HL-60/S4 (cell line): ENCODE measurements around the gene PLG.
"Not testable (repeated sequence)": the region's sequence is repeated elsewhere in the genome, so short reads cannot be mapped to it uniquely, and the experiment has no call there.

ENCODE experiments used
- in situ Hi-C: fragments of 300-500 bp; cut with MboI; formaldehyde crosslinking; loops from 2 replicates; pipeline ENCODE4 v1.14.3; 2022; ENCODE audit warnings: low sequenced_read_pairs

Gene PLG

GRCh38 chr6:160768101-160768500, 66.1 kb downstream of the PLG start:
- in situ Hi-C loops, result no loop called here

GRCh38 chr6:160774399-160774798, 72.4 kb downstream of the PLG start:
- in situ Hi-C loops, result no loop called here

GRCh38 chr6:160775792-160776580, 73.9 kb downstream of the PLG start:
- in situ Hi-C loops, result no loop called here

- in situ Hi-C loops, result not testable (repeated sequence)
Observed at GRCh38 chr6:160779095-160779494, 77.1 kb downstream of the PLG start.

GRCh38 chr6:160780656-160781055, 78.6 kb downstream of the PLG start:
- in situ Hi-C loops, result not testable (repeated sequence)

GRCh38 chr6:160781298-160781697, 79.3 kb downstream of the PLG start:
- in situ Hi-C loops, result no loop called here

GRCh38 chr6:160782228-160782627, 80.2 kb downstream of the PLG start:
- in situ Hi-C loops, result no loop called here

DNA sequence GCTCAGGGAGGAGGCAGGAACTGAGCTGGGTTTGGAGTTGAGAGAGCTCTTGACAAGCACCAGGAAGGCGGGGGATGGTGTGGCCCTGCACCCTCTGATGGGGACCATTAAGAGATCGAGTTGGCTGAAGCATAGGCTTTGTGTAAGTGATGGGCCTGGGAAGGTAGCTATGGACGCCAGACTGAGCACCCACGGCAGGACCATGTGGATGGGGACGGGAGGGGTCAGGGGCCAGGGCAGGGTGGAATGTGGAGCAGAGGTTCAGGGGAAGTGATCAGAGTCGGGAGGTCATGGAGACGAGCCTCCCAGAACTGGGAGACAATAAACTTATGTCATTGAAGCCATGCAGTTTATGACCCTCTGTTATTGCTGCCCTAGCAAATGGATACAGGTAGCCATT, 81.7 kb downstream of the PLG start:
- in situ Hi-C loops, result no loop called here

DNA sequence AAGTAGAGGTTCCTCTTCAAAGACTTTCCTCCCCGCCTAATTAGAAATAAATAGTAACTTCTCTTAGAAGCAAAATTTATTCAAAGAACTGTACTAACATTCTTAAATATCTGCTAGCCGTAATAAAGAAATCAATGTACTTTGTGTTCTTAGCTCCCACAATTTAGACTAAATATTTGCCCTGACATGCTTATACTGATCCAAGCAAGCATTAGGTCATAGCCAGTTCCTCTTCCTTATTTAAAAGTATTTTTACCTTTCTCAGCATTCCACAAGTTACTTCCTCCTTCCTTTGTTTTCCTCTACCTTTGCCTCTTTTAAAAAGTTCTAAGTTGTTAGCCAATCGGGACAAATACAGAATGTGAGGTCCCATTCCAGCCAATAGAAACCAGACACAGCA, 86.1 kb downstream of the PLG start:
- in situ Hi-C loops, result not testable (repeated sequence)

DNA sequence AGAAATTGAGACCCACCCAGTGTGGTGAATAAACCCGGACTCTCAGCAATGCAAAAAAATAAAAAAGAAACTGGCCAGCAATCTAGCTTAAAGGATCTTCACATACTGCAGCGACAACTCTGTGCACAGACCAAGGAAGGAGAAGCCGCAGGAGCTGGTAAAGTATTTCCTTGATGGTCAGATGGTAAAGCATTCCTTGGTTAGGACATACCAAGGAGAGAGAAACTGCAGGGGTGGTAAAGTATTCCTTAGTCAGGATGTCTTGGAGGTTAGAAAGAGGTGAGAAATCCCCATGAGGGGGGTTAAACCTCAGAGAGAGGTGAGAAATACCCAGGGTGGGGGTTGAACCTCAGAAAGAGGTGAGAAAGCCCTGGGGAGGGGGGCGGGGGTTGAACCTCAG, 86.8 kb downstream of the PLG start:
- in situ Hi-C loops, result no loop called here

DNA sequence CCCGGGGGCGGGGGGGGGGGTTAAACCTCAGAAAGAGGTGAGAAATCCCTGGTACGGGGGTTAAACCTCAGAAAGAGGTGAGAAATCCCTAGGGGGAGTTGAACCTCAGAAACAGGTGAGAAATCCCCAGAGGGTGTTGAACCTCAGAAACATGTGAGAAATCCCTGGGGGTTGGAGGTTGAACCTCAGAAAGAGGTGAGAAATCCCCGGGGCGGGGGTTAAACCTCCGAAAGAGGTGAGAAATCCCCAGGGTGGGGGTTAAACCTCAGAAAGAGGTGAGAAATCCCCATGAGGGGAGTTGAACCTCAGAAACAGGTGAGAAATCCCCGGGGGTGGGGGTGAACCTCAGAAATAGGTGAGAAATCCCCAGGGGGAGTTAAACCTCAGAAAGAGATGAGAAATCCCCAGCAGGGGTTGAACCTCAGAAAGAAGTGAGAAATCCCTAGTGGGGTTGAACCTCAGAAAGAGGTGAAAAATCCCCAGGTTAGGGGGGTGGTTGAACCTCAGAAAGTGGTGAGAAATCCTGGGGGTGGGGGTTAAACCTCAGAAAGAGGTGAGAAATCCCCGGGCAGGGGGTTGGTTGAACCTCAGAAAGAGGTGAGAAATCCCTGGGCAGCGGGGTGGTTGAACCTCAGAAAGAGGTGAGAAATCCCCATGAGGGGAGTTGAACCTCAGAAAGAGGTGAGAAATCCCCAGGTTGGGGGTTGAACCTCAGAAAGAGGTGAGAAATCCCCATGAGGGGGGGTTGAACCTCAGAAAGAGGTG, 87.4 kb downstream of the PLG start:
- in situ Hi-C loops, result no loop called here

GRCh38 chr6:160790028-160790792, 88.2 kb downstream of the PLG start:
- in situ Hi-C loops, result no loop called here

GRCh38 chr6:160791459-160791858, 89.4 kb downstream of the PLG start:
- in situ Hi-C loops, result no loop called here

DNA sequence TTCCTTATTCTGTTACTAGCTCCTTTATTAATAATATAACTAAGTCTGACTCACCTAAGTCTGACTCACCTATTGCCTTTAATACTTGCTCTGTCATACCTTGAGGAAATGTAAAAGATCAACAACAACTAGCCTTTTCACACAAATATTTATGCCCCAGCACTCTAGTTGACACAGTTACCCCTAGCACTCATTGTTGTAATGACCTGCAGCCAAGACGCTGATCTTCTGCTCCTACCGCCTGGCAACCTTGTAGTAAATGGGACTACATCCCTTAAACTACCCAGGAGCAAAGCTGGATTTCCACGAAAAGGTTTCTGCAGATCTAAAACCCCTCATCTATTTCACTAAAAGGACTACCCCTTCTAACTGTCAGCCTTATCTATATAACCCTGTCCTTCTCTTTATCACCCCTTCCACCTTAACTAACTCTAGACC, 90.0 kb downstream of the PLG start:
- in situ Hi-C loops, result no loop called here

GRCh38 chr6:160792708-160793107, 90.7 kb downstream of the PLG start:
- in situ Hi-C loops, result no loop called here

DNA sequence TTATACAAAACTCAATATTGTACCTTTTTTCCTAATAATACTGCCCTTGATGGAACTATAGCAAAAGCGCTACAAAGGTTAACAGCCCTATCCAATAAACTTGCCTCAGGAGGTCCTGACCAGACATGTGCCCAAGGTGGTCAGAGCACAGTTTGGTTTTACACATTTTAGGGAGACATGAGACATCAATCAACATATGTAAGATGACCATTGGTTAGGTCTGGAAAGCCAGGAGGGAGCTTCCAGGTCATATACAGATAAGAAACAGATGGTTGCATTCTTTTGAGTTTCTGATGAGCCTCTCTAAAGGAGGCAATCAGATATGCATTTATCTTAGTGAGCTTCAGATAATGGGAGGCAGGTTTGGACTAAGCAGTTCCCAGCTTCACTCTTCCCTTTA, 91.6 kb downstream of the PLG start:
- in situ Hi-C loops, result no loop called here

- in situ Hi-C loops, result no loop called here
Observed at GRCh38 chr6:160795721-160796120, 93.7 kb downstream of the PLG start.

DNA sequence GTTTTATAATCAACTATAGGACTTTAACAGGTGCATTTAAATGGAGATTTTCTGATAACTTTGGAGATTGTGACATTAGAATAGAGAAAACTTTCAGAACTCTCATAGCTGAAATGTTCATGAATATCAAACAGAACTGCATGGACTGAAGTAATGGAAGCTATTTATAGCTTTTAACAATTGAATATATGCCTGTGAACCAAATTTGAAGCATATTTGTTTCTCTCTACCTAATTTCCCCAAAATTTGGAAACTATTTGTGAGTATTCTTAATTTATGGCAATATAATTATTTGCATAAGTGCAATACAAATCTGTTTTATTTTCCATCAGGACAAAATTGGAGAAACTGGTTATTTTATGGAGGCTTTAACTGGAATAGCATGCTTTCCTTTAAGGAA, 96.6 kb downstream of the PLG start:
- in situ Hi-C loops, result no loop called here

DNA sequence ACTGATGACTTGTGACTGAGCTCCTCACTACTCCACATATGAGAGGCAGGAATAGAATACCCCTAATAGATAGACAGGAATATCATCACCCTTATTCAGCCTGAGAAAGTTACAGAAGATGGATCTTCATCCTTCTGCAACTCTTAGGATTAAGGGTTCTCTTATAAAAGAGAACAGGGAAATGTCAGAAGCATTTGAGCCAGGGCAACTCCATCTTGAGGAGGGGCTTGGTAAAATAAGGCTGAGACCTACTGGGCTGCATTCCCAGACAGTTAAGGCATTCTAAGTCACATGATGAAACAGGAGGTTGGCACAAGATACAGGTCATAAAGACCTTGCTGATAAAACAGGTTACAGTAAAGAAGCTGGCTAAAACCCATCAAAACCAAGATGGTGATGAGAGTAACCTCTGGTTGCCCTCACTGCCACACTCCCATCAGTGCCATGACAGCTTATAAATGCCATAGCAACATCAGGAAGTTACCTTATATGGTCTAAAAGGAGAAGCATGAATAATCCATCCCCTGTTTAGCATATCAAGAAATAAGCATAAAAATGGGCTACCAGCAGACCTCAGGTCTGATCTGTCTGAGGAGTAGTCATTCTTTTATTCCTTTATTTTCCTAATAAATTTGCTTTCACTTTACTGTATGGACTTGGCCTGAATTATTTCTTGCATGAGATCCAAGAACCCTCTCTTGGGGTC, 97.9 kb downstream of the PLG start:
- in situ Hi-C loops, result no loop called here

DNA sequence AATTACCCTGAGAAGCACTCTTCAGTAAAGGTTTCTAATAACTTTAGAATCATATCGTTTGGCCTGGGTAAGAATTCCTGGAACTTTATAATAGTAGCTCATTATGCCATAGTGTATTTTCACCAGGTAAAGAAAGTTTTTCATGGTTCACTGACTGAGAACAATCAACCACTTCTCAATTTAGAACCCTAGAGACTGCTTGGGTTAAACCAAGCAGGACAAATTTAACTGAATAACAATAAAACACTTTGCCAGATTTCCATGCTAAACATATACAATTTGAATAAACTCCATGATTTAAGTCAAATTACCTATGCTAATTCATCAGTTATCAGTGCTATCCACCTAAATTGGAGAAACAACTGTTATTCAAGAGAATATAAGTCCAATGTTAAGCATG, 99.4 kb downstream of the PLG start:
- in situ Hi-C loops, result no loop called here

GRCh38 chr6:160802049-160802448, 100.0 kb downstream of the PLG start:
- in situ Hi-C loops, result not testable (repeated sequence)
